ENCODE measurements around the gene B3GNT7. TPM values are rescaled to one million over a fixed set of nuclear protein-coding genes. Genes with fewer than 3 reads are reported as not detected.

Gene B3GNT7
- total RNA-seq, 2 donors from 2014 or later: 13.0 to 32.3 TPM

DNA sequence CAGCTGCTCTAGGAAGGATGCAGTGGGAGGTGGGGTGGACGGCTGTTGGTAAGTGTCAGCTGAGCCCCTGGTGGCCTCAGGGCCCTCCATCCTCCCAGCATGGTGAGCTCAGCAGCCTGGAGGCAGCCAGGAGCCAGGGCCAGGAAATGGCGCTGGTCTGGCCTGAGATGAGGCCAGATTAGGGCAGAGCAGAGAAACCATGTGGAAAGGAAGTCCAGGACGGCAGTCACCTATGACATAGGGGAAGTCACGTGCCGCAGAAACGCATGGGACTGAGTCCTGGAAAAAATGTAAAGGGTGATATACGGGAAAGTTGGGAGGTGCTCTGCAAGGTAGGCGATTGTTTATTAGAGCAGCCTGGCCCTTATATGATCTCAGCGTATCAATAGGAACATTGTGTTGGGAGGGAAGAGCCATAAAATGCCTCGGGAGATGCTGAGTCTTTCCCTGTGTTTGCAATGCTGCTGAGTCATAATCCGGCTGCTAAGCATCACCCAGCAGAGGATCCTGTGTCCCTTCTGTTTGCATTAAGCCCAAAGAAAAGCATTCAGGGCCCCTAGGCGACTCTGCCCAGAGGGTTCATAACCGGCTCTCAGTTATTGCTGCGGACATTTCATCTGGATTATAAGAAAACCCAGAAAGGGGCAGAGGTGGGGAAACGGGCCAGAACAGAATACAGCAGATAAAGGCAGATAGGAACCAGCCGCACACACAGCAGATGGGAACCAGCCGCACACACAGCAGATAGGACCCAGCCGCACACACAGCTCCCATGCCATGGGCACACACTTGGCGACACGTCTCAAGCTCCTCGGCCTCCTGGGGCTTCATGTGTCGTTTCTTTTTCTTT lies 30.3 kb upstream of the B3GNT7 start:
- Mint-ChIP-seq H3K27me3 (ENCODE audit: insufficient read depth) (no peaks in the 10 kb centered on the region), H3K27ac (peak overlapping the region; percentile 83), H3K4me3 (no peak overlapping the region), H3K4me1 (peaks cover 12% of the 10 kb centered on the region), H3K9me3 (no peaks in the 10 kb centered on the region), H3K36me3 (ENCODE audit: low read depth) (peaks cover 11% of the 10 kb centered on the region)
- Histone ChIP-seq H3K36me3 (ENCODE audit: control insufficient read depth, insufficient read depth, low read length) (peaks cover 4% of the 10 kb centered on the region), H3K4me3 (ENCODE audit: low read length) (no peak overlapping the region), H3K4me1 (ENCODE audit: control insufficient read depth, insufficient read depth, low read length) (peaks cover 3% of the 10 kb centered on the region), H3K27ac (ENCODE audit: low read depth, low read length) (peak overlapping the region; percentile 74), H3K27me3 (ENCODE audit: control insufficient read depth, insufficient read depth, low read length, poor library complexity, severe bottlenecking) (no peaks in the 10 kb centered on the region), H3K9ac (ENCODE audit: extremely low read depth, low read length, poor library complexity, severe bottlenecking) (no peak overlapping the region), H3K9me3 (ENCODE audit: control insufficient read depth, low read length) (no peaks in the 10 kb centered on the region)
- DNase-seq: no peak
- WGBS, 2 experiments (ENCODE audit: insufficient coverage in 1 of 2, insufficient read length in 1 of 2): 85 to 89% methylated on average over 19 to 22 of the region's 22 CpGs
- TF ChIP-seq, protein P1, sequence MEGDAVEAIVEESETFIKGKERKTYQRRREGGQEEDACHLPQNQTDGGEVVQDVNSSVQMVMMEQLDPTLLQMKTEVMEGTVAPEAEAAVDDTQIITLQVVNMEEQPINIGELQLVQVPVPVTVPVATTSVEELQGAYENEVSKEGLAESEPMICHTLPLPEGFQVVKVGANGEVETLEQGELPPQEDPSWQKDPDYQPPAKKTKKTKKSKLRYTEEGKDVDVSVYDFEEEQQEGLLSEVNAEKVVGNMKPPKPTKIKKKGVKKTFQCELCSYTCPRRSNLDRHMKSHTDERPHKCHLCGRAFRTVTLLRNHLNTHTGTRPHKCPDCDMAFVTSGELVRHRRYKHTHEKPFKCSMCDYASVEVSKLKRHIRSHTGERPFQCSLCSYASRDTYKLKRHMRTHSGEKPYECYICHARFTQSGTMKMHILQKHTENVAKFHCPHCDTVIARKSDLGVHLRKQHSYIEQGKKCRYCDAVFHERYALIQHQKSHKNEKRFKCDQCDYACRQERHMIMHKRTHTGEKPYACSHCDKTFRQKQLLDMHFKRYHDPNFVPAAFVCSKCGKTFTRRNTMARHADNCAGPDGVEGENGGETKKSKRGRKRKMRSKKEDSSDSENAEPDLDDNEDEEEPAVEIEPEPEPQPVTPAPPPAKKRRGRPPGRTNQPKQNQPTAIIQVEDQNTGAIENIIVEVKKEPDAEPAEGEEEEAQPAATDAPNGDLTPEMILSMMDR (conservative IDR thresholded peaks at IDR 0.05): no peak

DNA sequence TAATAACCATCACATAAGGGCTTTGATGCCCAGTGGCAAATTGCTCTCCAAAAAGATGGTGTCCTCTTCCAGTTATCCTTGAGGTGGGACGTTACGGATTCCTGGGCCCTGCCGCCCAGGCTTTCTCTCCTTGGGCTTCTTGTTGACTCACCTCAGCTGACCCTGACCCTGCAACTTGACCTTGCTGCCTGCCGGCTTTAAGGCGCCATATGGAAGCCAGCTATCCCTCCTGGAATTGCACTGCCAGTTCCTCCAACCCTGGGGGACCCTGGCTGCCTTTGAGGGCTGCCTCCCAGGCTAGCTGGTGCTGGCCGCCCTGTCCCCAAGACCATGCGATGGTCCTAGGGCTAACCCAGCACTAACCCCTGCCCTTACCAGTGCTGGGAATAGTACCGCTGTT lies 28.3 kb upstream of the B3GNT7 start:
- no peaks in the 10 kb centered on the region for H3K36me3 ChIP-seq (ENCODE audit: control insufficient read depth, insufficient read depth, low read length)
- H3K27me3 ChIP-seq (ENCODE audit: control insufficient read depth, insufficient read depth, low read length, poor library complexity, severe bottlenecking): no peaks in the 10 kb centered on the region
- Mint-ChIP-seq H3K4me3 (no peak overlapping the region), H3K9me3 (no peaks in the 10 kb centered on the region), H3K27me3 (ENCODE audit: insufficient read depth) (no peaks in the 10 kb centered on the region), H3K36me3 (ENCODE audit: low read depth) (peaks cover 7% of the 10 kb centered on the region), H3K27ac (no peak overlapping the region), H3K4me1 (peaks cover 15% of the 10 kb centered on the region)
- no peak overlapping the region for H3K9ac ChIP-seq (ENCODE audit: extremely low read depth, low read length, poor library complexity, severe bottlenecking)
- no peaks in the 10 kb centered on the region for H3K4me1 ChIP-seq (ENCODE audit: control insufficient read depth, insufficient read depth, low read length)
- H3K27ac ChIP-seq (ENCODE audit: low read depth, low read length): no peak overlapping the region
- H3K4me3 ChIP-seq (ENCODE audit: low read length): no peak overlapping the region
- no peak for DNase-seq
- 94 to 100% methylated on average over 5 to 8 of the region's 8 CpGs for WGBS, 2 experiments (ENCODE audit: insufficient coverage in 1 of 2, insufficient read length in 1 of 2)
- TF ChIP-seq, protein P1 (conservative IDR thresholded peaks at IDR 0.05): no peak
- H3K9me3 ChIP-seq (ENCODE audit: control insufficient read depth, low read length): no peaks in the 10 kb centered on the region

DNA sequence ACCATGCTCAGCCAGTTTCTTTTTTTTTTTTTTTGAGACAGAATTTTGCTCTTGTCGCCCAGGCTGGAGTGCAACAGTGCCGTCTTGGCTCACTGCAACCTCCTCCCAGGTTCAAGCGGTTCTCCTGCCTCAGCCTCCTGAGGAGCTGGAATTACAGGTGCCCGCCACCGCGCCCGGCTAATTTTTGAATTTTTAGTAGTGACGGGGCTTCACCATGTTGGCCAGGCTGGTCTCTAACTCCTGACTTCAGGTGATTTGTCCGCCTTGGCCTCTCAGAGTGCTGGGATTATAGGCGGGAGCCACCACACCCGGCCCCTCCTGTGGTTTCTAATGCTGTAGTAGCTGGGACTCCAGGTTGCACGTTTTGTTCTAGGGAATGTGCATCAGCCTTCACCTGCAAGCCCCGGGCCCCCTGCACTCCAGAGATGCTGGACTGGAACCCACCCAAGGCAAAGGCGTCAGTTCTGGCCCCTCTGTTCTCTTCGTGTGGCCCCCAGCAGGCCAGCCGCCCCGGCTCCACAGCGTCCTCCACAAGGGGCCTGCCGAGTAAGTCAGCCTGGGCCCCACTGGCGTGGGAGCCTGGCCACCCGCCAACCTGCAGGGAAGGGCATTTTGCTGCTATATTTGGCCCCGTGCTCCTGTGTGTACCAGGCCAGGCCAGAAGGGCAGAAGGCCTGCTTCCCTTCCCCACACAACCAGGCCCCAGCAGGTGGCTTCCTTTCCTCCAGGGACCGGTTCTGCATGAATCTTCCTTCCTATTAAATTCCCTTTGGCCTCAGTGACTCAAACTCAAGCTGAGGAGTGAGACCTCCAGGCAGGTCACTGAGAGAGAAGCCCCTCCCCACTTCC lies 25.7 kb upstream of the B3GNT7 start:
- Mint-ChIP-seq H3K9me3 (no peaks in the 10 kb centered on the region), H3K4me1 (peaks cover 16% of the 10 kb centered on the region), H3K4me3 (no peak overlapping the region), H3K36me3 (ENCODE audit: low read depth) (peaks cover 7% of the 10 kb centered on the region), H3K27ac (peak overlapping the region; percentile 85), H3K27me3 (ENCODE audit: insufficient read depth) (no peaks in the 10 kb centered on the region)
- 80 to 89% methylated on average over 17 to 23 of the region's 23 CpGs for WGBS, 2 experiments (ENCODE audit: insufficient coverage in 1 of 2, insufficient read length in 1 of 2)
- peak; percentile 86 for DNase-seq
- no peaks in the 10 kb centered on the region for H3K27me3 ChIP-seq (ENCODE audit: control insufficient read depth, insufficient read depth, low read length, poor library complexity, severe bottlenecking)
- H3K36me3 ChIP-seq (ENCODE audit: control insufficient read depth, insufficient read depth, low read length): no peaks in the 10 kb centered on the region
- H3K4me1 ChIP-seq (ENCODE audit: control insufficient read depth, insufficient read depth, low read length): no peaks in the 10 kb centered on the region
- H3K27ac ChIP-seq (ENCODE audit: low read depth, low read length): peak overlapping the region; percentile 8
- TF ChIP-seq, protein P1 (conservative IDR thresholded peaks at IDR 0.05): no peak
- no peaks in the 10 kb centered on the region for H3K9me3 ChIP-seq (ENCODE audit: control insufficient read depth, low read length)
- no peak overlapping the region for H3K9ac ChIP-seq (ENCODE audit: extremely low read depth, low read length, poor library complexity, severe bottlenecking)
- no peak overlapping the region for H3K4me3 ChIP-seq (ENCODE audit: low read length)
